Ovary (tissue), 9 donors: Measurements from ENCODE around the gene PLEKHA8. TPM values are rescaled to one million over a fixed set of nuclear protein-coding genes. Genes with fewer than 3 reads are reported as not detected.

ENCODE experiments used
- DNase-seq, 5 donors: peaks; one replicate each; pipeline ENCODE4 v3.0.0-alpha.2; 2019 to 2020
- H3K27ac ChIP-seq, 2 donors: fragments of 200-600 bp; one replicate each; pipeline versions ENCODE4 v1.5.1 to v1.8.0; 2019 to 2022
- H3K27me3 ChIP-seq: fragments of 200-600 bp; one replicate; pipeline ENCODE4 v1.8.0; 2022
- H3K36me3 ChIP-seq: fragments of 200-600 bp; sonication (generic); one replicate; pipeline ENCODE4 v1.5.1; 2019
- H3K4me1 ChIP-seq: one replicate; pipeline ENCODE4 v1.8.1; 2013; ENCODE audit warnings: mild to moderate bottlenecking, moderate library complexity; ENCODE audit not compliant: insufficient read depth
- H3K4me3 ChIP-seq: fragments of 200-600 bp; sonication (generic); one replicate; pipeline ENCODE4 v1.5.1; 2017
- H3K9me3 ChIP-seq, 2 donors: fragments of 200-600 bp in 1 of 2; sonication (generic) in 1 of 2; one replicate each; pipeline versions ENCODE4 v1.5.1 to v1.8.1; 2013 to 2019; ENCODE audit warnings: mild to moderate bottlenecking in 1 of 2, moderate library complexity in 1 of 2
- CTCF ChIP-seq, 3 donors: fragments of 450-650 bp in 2 of 3; fragments of 200-600 bp in 1 of 3; IDR thresholded peaks; one replicate each; pipeline versions ENCODE4 v1.5.1 to v1.8.0; 2016 to 2022; ENCODE audit warnings: antibody characterized with exemption in 3 of 3, mild to moderate bottlenecking in 1 of 3
- EP300 ChIP-seq: sonication (generic); formaldehyde crosslinking; IDR thresholded peaks from one replicate; pipeline ENCODE4 v1.6.1; 2017; ENCODE audit warnings: antibody characterized with exemption
- POLR2A ChIP-seq: fragments of 450-650 bp; IDR thresholded peaks from one replicate; pipeline ENCODE4 v1.6.1; 2017; ENCODE audit warnings: antibody characterized with exemption, mild to moderate bottlenecking, moderate library complexity
- WGBS, 3 donors: extraction: QIAGEN DNeasy Blood & Tissue Kit in 1 of 3; methylation state at CpG; one replicate each; pipeline versions ENCODE4 v1.1.5 to v1.1.7; 2013 to 2017; 5-methylcytosine and 5-hydroxymethylcytosine counted together
- intact Hi-C, 4 donors: fragments of 100-400 bp; cut with DNase I; formaldehyde crosslinking; loops; one replicate each; pipeline versions ENCODE4 v1.11.0 to v1.15.1; 2022 to 2023
- polyA plus RNA-seq, 2 donors: library from polyadenylated mRNA; stranded (reverse); fragments of 200-250 nt in 1 of 2; fragments of 350-450 nt in 1 of 2; fragmentation: Illumina TruSeq in 1 of 2; extraction: RNeasy Lipid Tissue Mini Kit (QIAGEN cat#74804) in 1 of 2; gene quantifications; one replicate each; pipeline ENCODE4 v1.2.3, GENCODE V29; 2013 to 2014
- total RNA-seq, 7 donors: library from RNA; depleted of rRNA in 2 of 7; stranded (reverse); fragments of >200 nt in 2 of 7; fragmentation: NEBNext Ultra II Directional in 3 of 7; extraction: Animal tissue kit (Norgen Biotek cat#: 25700) in 3 of 7; gene quantifications; one replicate each; pipeline versions ENCODE4 v1.1.0 to v1.2.4, GENCODE V29; 2016 to 2023
- donor health status: DM: no; HTN: no; CAD: no; lungs with moderate emphysema.
- donor health status: DM: no; HTN: no; CAD: no.
- donor health status: Bipolar disorder and iron deficiency.
- donor health status: DM: yes; HTN: yes; CAD: no.
- donor health status: DM: no; HTN: no; CAD: no.
- donor health status: DM: yes; HTN: yes; CAD: no.

The PLEKHA8 gene
- total and polyA plus RNA-seq, 9 donors, result 3.1 to 12.8 (median 10.0) TPM

DNA sequence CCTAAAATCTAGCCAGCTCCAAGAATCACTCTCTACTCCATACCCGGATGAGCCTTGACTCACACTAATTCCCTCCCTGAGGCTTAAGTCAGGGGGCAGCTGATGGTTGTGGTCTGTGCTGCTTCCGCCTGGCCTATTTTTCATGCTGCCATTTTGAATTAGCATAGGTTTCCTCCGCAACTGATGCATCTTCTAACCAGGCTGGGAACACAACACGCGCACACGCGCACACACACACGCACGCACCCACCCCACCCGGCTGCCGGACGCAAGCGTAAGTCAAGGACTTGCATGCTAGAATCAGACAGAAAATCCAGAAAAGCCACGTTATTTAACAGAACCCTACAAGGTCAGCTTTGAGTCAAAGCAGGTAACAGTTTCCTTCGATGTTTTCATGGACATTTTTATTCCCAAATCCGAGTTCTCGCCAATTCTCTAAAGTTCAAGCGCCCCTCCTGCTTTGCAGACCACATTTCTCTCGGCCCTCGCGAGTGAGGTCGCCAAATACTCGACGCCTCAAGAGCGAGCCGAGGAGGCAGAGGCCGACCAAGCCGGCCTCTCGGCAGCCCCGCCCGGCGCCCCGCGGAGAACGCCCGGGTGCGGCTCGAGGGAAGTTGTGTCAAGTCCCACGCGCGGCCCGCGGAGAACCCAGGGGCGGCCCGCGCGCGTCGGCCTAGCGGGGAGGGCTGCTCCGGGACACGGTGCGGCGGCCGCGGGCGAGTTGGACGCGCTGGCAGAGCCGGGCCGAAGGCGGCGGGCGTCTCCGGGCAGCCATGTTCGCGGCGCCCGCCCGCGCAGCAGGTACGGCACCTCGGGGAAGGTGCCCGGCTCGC is 39.6 kb upstream of the PLEKHA8 start:
- Histone ChIP-seq H3K4me3 (peak overlapping the region; percentile 65), H3K27ac (peak overlapping the region; percentile 86 to 89), H3K4me1 (peaks cover 9% of the 10 kb centered on the region), H3K36me3 (no peaks in the 10 kb centered on the region), H3K27me3 (no peaks in the 10 kb centered on the region), H3K9me3 (no peaks in the 10 kb centered on the region)
- DNase-seq, result peak; percentile 42 to 68 (median 51)
- intact Hi-C loops, result no loop called here
- WGBS, 3 donors, result 6 to 13% (median 13%) methylated on average over 55 to 75 of the region's 75 CpGs
- TF ChIP-seq CTCF (IDR thresholded peaks at IDR 0.05) (no peak), POLR2A (no peak), EP300 (no peak)

- Histone ChIP-seq H3K27ac (peak within 1 kb of the TSS; percentile 86 to 89), H3K4me3 (peak within 1 kb of the TSS; percentile 65), H3K9me3 (no peaks in the 10 kb centered on the region), H3K4me1 (peaks cover 9% of the 10 kb centered on the region), H3K27me3 (no peaks in the 10 kb centered on the region), H3K36me3 (no peaks in the 10 kb centered on the region)
- intact Hi-C loops, result no loop called here
- peak in 1 of 3 donors; percentile 18 for TF ChIP-seq CTCF (IDR thresholded peaks at IDR 0.05)
- no peak for TF ChIP-seq POLR2A
- DNase-seq, result peak; percentile 66 to 76 (median 73)
- WGBS, 3 donors, result 0 to 2% (median 1%) methylated on average over 23 to 79 of the region's 79 CpGs
Observed at GRCh38 chr7:29989257-29989995, 38.8 kb upstream of the PLEKHA8 start, which contains the start of gene SCRN1. Gene SCRN1 (minus strand): TSS chr7:29989801. CDS start chr7:29969067, 20,734 bp downstream.

- no peaks in the 10 kb centered on the region for H3K27me3 ChIP-seq
- H3K27ac ChIP-seq, result no peak overlapping the region
- DNase-seq, result no peak
- H3K9me3 ChIP-seq, result no peaks in the 10 kb centered on the region
- no peak overlapping the region for H3K4me3 ChIP-seq
- no peak for TF ChIP-seq POLR2A
- TF ChIP-seq CTCF (IDR thresholded peaks at IDR 0.05), result no peak
- no peak for TF ChIP-seq EP300
- intact Hi-C loops, result no loop called here
- no peaks in the 10 kb centered on the region for H3K36me3 ChIP-seq
- peaks cover 9% of the 10 kb centered on the region for H3K4me1 ChIP-seq
- WGBS, 3 donors, result 80 to 87% (median 85%) methylated on average over 4 of the region's 4 CpGs
Observed at GRCh38 chr7:29990931-29991330, 37.3 kb upstream of the PLEKHA8 start.

DNA sequence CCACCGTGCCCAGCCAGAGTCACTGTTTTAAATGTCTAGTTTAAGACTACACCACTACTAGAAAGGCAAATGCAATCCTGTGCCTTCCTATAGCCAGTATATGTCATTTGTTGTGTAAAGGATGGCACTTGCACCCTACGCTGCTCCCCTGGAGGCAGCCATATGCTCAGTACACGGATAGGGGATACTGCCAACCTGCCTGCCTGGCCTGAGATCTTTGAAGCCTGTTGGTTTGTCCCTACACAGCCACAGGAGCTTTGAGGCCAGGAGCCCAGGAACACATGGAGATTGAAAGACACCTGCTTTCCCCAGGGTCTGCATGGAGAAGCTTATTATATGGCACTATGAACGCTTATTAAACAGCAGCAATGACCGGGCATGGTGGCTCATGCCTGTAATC is 36.3 kb upstream of the PLEKHA8 start:
- DNase-seq, result no peak

More for the DNA sequence above, 36.3 kb upstream of the PLEKHA8 start:
- H3K4me3 ChIP-seq, result no peak overlapping the region
- intact Hi-C loops, result no loop called here
- no peaks in the 10 kb centered on the region for H3K9me3 ChIP-seq
- no peak for TF ChIP-seq EP300
- no peak for TF ChIP-seq POLR2A
- no peak for TF ChIP-seq CTCF (IDR thresholded peaks at IDR 0.05)
- WGBS, 3 donors, result 95 to 100% (median 96%) methylated on average over 5 of the region's 5 CpGs
- no peaks in the 10 kb centered on the region for H3K27me3 ChIP-seq
- H3K4me1 ChIP-seq, result peaks cover 7% of the 10 kb centered on the region
- H3K27ac ChIP-seq, result no peak overlapping the region
- no peaks in the 10 kb centered on the region for H3K36me3 ChIP-seq
